Measurements from ENCODE around the gene NPRL2. TPM values are rescaled to one million over a fixed set of nuclear protein-coding genes. Genes with fewer than 3 reads are reported as not detected.
A peak's percentile ranks its signal among the peaks of the same experiment; 100 is the strongest.

The NPRL2 gene
- total and polyA plus RNA-seq, 12 donors, result 13.0 to 29.8 (median 16.3) TPM

DNA sequence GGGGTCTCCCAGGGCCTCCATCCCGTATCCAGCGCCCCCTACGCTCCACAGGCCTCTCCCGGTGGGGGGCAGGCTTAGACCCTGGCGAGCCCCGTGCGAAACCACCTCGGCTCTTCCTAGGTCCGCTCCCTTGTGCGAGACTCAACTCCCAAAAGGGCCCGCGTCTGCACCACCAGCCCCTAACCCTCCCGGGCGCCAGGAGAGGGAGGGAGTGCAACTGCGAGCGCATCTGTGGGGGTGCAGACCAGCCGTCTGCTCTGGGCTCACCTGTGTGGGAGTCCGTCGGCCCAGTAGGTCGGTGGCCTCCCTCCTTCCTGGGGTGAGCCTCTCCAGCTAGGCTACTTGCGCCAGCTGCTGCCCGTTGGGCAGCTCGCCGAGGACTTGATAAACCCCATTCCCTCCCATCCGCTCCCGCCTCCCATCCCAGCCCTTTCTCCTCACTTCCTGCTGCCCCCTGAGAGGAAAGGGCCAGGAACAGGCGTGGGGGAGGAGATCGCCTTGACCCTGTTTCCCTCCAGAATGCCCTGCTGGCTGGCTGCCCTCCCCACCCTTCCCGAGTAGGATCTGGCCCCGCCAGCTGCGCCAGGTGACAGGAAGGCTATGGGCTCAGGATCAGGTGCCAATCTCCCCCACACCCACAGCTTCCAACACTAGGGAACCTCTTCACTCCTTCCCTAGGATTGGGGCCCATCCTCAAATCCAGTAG is 28.0 kb downstream of the NPRL2 start, which contains the start of gene HYAL2:
HYAL2 (minus strand) TSS at position 360 of the 706 bp plus-strand sequence. CDS start 2,256 bp downstream, outside the sequence.
- no peaks in the 10 kb centered on the region for H3K9me3 ChIP-seq
- ATAC-seq (peak; percentile 1 to 46 (median 32)), DNase-seq (peak; percentile 82 to 87)
- intact Hi-C loops (cut with DNase I), result loop anchor here in 4 of 10 donors (5.0 to 10.0 kb wide), 4 partner anchors 50 to 85 kb away; partner anchors contain the start of genes GNAI2 (in 1 of the 4) and SEMA3B (in 1 of the 4)
- peaks cover 32 to 90% (median 74%) of the 10 kb centered on the region in 9 donors for H3K4me1 ChIP-seq
- no peaks in the 10 kb centered on the region for H3K27me3 ChIP-seq
- H3K36me3 ChIP-seq, result peaks cover 0 to 48% (median 23%) of the 10 kb centered on the region in 9 donors
- peak within 1 kb of the TSS; percentile 91 to 99 (median 97) for H3K27ac ChIP-seq
- WGBS, 2 donors, result 33 to 43% methylated on average over 31 of the region's 31 CpGs
- TF ChIP-seq, protein P1, sequence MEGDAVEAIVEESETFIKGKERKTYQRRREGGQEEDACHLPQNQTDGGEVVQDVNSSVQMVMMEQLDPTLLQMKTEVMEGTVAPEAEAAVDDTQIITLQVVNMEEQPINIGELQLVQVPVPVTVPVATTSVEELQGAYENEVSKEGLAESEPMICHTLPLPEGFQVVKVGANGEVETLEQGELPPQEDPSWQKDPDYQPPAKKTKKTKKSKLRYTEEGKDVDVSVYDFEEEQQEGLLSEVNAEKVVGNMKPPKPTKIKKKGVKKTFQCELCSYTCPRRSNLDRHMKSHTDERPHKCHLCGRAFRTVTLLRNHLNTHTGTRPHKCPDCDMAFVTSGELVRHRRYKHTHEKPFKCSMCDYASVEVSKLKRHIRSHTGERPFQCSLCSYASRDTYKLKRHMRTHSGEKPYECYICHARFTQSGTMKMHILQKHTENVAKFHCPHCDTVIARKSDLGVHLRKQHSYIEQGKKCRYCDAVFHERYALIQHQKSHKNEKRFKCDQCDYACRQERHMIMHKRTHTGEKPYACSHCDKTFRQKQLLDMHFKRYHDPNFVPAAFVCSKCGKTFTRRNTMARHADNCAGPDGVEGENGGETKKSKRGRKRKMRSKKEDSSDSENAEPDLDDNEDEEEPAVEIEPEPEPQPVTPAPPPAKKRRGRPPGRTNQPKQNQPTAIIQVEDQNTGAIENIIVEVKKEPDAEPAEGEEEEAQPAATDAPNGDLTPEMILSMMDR (IDR thresholded peaks at IDR 0.05), result no peak
- peak within 1 kb of the TSS; percentile 57 to 88 (median 80) for H3K4me3 ChIP-seq

DNA sequence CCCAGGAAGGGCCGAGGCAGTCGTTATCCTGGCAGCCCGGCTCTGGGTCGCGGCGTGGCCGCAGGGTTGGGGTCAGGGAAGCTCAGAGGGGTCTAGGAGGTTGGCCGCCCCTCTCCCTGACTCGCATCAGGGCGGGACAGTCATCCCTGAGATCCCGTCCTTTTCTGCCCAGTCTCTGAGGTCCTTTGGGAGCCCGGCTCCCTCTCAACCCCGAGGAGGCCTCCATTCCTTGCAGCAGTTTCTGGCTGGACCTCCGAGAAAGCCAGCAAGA is 28.5 kb downstream of the NPRL2 start:
- no peaks in the 10 kb centered on the region for H3K9me3 ChIP-seq
- H3K4me3 ChIP-seq, result peak overlapping the region; percentile 57 to 88 (median 80)
- 18 to 21% methylated on average over 14 of the region's 14 CpGs for WGBS, 2 donors
- H3K4me1 ChIP-seq, result peaks cover 30 to 90% (median 74%) of the 10 kb centered on the region in 9 donors
- no peak for DNase-seq
- intact Hi-C loops (cut with DNase I), result loop anchor here in 4 of 10 donors (5.0 to 10.0 kb wide), 4 partner anchors 50 to 85 kb away; partner anchors contain the start of genes GNAI2 (in 1 of the 4) and SEMA3B (in 1 of the 4)
- peaks cover 0 to 53% (median 28%) of the 10 kb centered on the region in 9 donors for H3K36me3 ChIP-seq
- TF ChIP-seq, protein P1 (IDR thresholded peaks at IDR 0.05), result peak in 1 of 9 donors; percentile 5
- peak overlapping the region; percentile 91 to 99 (median 97) for H3K27ac ChIP-seq
- H3K27me3 ChIP-seq, result no peaks in the 10 kb centered on the region
- ATAC-seq, result no peak

DNA sequence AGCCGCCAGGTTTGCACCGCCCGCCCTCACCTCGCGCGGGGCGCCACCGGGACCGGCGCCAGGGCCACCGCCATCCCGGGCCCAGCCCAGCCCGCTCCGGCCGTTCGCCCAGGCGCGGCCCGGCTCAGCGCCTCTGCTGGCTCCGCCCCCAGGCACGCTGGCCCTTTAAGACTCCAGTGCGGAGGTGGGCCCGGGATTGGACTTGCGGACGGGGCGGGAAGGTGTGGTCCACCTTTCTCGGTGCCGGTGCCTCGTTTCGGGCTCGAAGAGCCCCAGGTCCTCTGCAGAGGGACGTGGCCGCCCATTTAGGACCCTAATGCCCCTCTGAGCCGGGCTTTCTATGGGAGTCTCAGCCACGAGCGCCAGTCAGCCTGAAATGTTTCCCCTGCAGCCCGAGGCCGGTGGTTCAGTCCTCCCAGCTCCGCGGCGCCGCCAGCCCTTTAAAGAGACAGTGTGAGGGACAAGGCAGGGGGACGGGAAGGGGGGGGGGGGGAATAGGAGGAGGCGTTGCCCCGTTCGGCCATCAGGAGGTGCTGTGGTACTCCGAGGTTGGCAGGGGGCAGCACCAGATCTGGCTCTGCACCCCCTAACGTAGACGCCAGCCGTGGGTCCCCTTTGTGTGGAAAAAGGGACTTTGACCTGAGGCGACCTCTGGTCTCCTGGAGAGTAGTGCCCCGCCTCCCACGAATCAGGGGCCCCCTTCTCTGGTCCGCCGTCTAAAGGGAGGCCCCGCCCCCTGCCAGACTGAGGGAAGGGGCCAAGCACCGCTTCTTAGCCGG is 29.1 kb downstream of the NPRL2 start:
- WGBS, 2 donors, result 1% methylated on average over 58 to 59 of the region's 59 CpGs
- peaks cover 0 to 55% (median 31%) of the 10 kb centered on the region in 9 donors for H3K36me3 ChIP-seq

More for the DNA sequence above, 29.1 kb downstream of the NPRL2 start:
- Histone ChIP-seq H3K4me1 (peaks cover 29 to 90% (median 71%) of the 10 kb centered on the region in 9 donors), H3K4me3 (peak overlapping the region; percentile 57 to 88 (median 80)), H3K27me3 (no peaks in the 10 kb centered on the region), H3K9me3 (no peaks in the 10 kb centered on the region), H3K27ac (peak overlapping the region; percentile 91 to 99 (median 97))
- intact Hi-C loops (cut with DNase I), result loop anchor here in 5 of 10 donors (1.0 to 10.0 kb wide), 6 partner anchors 18 to 84 kb away; partner anchors contain the start of genes GNAI2 (in 1 of the 5), HYAL1 (in 1 of the 5) and SEMA3B (in 1 of the 5)
- TF ChIP-seq, protein P1 (IDR thresholded peaks at IDR 0.05), result peak; percentile 28 to 79 (median 64)
- peak; percentile 90 to 91 for DNase-seq
- ATAC-seq, result peak; percentile 60 to 79 (median 74)
